Loucy (cell line): Measurements from ENCODE around the gene GORAB.
A peak's percentile ranks its signal among the peaks of the same experiment; 100 is the strongest.

ENCODE experiments used
- H2AFZ ChIP-seq: fragments of 200-600 bp; sonication (generic); 2 replicates; pipeline ENCODE4 v1.6.0; 2016; ENCODE audit warnings: antibody characterized with exemption, mild to moderate bottlenecking, low read length, moderate library complexity
- H3F3A ChIP-seq: fragments of 200-600 bp; 2 replicates; pipeline ENCODE4 v1.6.0; 2016; ENCODE audit warnings: antibody characterized with exemption, low read depth, mild to moderate bottlenecking
- H3K27me3 ChIP-seq: fragments of 200-600 bp; sonication (generic); 2 replicates; pipeline ENCODE4 v1.6.1; 2014; ENCODE audit warnings: low read length, mild to moderate bottlenecking; ENCODE audit not compliant: insufficient read depth, poor library complexity, severe bottlenecking
- H3K36me3 ChIP-seq: fragments of 200-600 bp; sonication (generic); 2 replicates; pipeline ENCODE4 v1.6.1; 2016; ENCODE audit warnings: low read length; ENCODE audit not compliant: insufficient read depth
- H3K4me1 ChIP-seq: fragments of 200-600 bp; sonication (generic); 2 replicates; pipeline ENCODE4 v1.5.1; 2014; ENCODE audit warnings: low read length, mild to moderate bottlenecking; ENCODE audit not compliant: insufficient read depth, poor library complexity, severe bottlenecking
- H3K4me2 ChIP-seq: fragments of 200-600 bp; sonication (generic); 2 replicates; pipeline ENCODE4 v1.6.0; 2014; ENCODE audit warnings: antibody characterized with exemption, low read length, low read depth, mild to moderate bottlenecking; ENCODE audit not compliant: poor library complexity, severe bottlenecking
- H3K4me3 ChIP-seq: fragments of 200-600 bp; sonication (generic); 2 replicates; pipeline ENCODE4 v1.5.1; 2014; ENCODE audit warnings: low read length, mild to moderate bottlenecking, mixed read lengths; ENCODE audit not compliant: poor library complexity, severe bottlenecking
- H3K79me2 ChIP-seq: fragments of 200-600 bp; sonication (generic); 2 replicates; pipeline ENCODE4 v1.6.1; 2014; ENCODE audit warnings: low read length; ENCODE audit not compliant: insufficient read depth
- H3K9ac ChIP-seq: fragments of 200-600 bp; sonication (generic); 2 replicates; pipeline ENCODE4 v1.6.0; 2014; ENCODE audit warnings: mild to moderate bottlenecking, low read depth, low read length, moderate library complexity; ENCODE audit not compliant: poor library complexity, severe bottlenecking
- H3K9me2 ChIP-seq: fragments of 200-600 bp; sonication (generic); replicated peaks from 2 replicates; pipeline ENCODE4 v1.6.1; 2016; ENCODE audit warnings: low read depth, low read length, mixed read lengths
- H3K9me3 ChIP-seq: fragments of 200-600 bp; sonication (generic); 2 replicates; pipeline ENCODE4 v1.6.1; 2014; ENCODE audit warnings: mild to moderate bottlenecking, antibody characterized with exemption, low read length, low read depth; ENCODE audit not compliant: insufficient read depth
- H4K20me1 ChIP-seq: fragments of 200-600 bp; sonication (generic); 2 replicates; pipeline ENCODE4 v1.6.0; 2014; ENCODE audit warnings: antibody characterized with exemption, low read length, mild to moderate bottlenecking; ENCODE audit not compliant: insufficient read depth, poor library complexity, severe bottlenecking
- EZH2phosphoT487 ChIP-seq: fragments of 200-600 bp; IDR thresholded peaks from 2 replicates; pipeline ENCODE4 v1.6.1; 2018; ENCODE audit warnings: antibody characterized with exemption, mild to moderate bottlenecking, moderate library complexity, borderline replicate concordance
- TF ChIP-seq, protein P1 (sequence below): fragments of 200-600 bp; sonication (generic); conservative IDR thresholded peaks from 2 replicates; pipeline ENCODE4 v1.5.1; 2014; ENCODE audit warnings: mild to moderate bottlenecking, antibody characterized with exemption, low read length

The GORAB gene

DNA sequence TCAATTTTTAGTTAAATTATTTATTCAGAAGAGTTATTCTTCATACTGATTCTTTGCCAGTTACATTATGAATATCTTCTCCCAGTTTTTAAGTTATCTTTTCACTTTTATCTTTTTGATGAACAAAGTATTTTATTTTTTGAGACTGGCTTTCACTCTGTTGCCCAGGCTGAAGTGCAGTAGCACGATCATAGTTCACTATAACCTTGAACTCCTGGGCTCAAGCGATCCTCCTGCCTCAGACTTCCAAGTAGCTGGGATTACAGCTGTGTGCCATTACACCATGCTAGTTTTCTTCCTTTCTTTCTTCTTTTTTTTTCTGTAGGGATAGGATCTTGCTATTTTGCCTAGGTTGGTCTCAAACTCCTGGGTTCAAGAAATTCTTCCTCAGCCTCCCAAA lies 3.5 kb downstream of the GORAB start:
- Histone ChIP-seq H3K9me3 (no peaks in the 10 kb centered on the region), H3K4me3 (no peak overlapping the region), H3K36me3 (peaks cover 14% of the 10 kb centered on the region; the same call in 1 of the 2 replicates), H3K4me1 (peaks cover 44% of the 10 kb centered on the region), H2AFZ (no peak overlapping the region), H3K9me2 (no peaks in the 10 kb centered on the region), H3K9ac (no peak overlapping the region), H3K79me2 (peaks cover 60% of the 10 kb centered on the region), H3F3A (no peaks in the 10 kb centered on the region), H4K20me1 (peaks cover 20% of the 10 kb centered on the region), H3K27me3 (no peaks in the 10 kb centered on the region), H3K4me2 (peak overlapping the region; percentile 92)
- TF ChIP-seq, protein P1, sequence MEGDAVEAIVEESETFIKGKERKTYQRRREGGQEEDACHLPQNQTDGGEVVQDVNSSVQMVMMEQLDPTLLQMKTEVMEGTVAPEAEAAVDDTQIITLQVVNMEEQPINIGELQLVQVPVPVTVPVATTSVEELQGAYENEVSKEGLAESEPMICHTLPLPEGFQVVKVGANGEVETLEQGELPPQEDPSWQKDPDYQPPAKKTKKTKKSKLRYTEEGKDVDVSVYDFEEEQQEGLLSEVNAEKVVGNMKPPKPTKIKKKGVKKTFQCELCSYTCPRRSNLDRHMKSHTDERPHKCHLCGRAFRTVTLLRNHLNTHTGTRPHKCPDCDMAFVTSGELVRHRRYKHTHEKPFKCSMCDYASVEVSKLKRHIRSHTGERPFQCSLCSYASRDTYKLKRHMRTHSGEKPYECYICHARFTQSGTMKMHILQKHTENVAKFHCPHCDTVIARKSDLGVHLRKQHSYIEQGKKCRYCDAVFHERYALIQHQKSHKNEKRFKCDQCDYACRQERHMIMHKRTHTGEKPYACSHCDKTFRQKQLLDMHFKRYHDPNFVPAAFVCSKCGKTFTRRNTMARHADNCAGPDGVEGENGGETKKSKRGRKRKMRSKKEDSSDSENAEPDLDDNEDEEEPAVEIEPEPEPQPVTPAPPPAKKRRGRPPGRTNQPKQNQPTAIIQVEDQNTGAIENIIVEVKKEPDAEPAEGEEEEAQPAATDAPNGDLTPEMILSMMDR, result no peak
- TF ChIP-seq EZH2phosphoT487, result no peak

DNA sequence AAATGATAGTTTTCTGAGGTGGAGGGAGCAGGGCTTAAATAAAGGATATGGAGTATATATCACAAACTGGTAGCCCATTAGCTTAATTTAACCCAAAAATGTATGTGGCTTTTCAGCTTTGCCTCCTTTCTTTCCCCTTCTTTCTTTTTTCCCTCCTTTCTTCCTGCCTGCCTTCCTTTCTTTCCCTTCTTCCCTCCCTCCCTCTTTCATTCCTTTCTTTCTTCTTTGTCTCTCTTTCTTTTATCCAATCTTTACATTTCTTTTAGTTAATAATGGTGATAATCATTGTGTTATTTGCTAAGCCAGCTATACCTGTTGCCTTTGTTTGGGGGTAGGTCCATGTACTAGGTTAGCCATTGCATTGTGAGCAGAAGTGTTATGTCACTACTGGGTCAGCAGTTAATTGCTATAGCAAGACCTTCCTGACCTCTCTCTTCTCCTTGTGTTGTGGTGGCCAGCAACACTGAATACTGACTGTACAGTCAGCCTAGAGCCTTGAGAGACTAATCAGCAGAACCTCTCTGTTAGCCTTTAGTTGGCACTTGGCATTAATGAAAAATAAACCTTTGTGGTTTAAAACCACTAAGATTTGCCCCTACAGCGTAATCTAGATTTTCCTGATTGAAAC lies 5.1 kb downstream of the GORAB start:
- no peak overlapping the region for H3K4me3 ChIP-seq
- no peak for TF ChIP-seq EZH2phosphoT487
- TF ChIP-seq, protein P1, result no peak
- no peaks in the 10 kb centered on the region for H3K9me2 ChIP-seq
- H2AFZ ChIP-seq, result no peak overlapping the region
- H3K79me2 ChIP-seq, result peaks cover 57% of the 10 kb centered on the region
- no peaks in the 10 kb centered on the region for H3F3A ChIP-seq
- peaks cover 20% of the 10 kb centered on the region for H4K20me1 ChIP-seq
- no peaks in the 10 kb centered on the region for H3K27me3 ChIP-seq
- H3K4me1 ChIP-seq, result peaks cover 39% of the 10 kb centered on the region
- H3K9me3 ChIP-seq, result no peaks in the 10 kb centered on the region
- H3K9ac ChIP-seq, result no peak overlapping the region
- peaks cover 19% of the 10 kb centered on the region; the same call in 1 of the 2 replicates for H3K36me3 ChIP-seq
- peak overlapping the region; percentile 44 for H3K4me2 ChIP-seq

DNA sequence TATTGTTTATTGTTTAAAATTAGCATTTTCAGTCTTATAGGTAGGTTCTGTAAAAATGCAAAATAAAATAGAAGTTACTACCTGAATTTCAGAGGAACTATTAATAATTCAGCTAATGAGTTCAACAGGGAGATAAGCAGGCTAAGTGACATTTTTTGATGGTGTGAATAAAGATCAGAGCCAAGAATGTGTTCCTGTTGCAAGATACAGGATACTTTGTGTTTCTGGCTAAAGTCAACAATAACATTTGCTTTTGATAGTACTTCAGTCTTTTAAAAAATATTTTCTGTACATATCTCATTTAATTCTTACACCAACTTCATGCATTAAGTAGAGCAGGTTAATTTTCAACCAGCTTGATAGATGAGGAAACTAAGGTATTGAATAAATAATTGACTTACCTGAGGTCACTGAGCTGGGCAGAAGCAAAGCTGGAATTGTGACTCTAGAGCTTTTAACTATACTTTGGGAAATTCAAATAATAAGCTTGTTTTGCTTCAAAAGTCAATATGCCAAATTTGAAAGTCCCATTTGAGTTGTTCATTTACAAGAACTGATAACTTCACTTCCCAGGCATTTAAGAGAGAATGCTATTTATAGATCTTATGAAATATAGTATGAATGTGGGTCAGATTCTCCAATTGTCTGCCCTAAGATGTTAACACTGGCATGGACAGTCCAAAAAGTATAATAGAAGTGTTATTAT lies 6.0 kb downstream of the GORAB start:
- Histone ChIP-seq H3K4me1 (peaks cover 35% of the 10 kb centered on the region), H3K4me2 (peak overlapping the region; percentile 44)

More for the DNA sequence above, 6.0 kb downstream of the GORAB start:
- peaks cover 48% of the 10 kb centered on the region for H3K79me2 ChIP-seq
- no peaks in the 10 kb centered on the region for H3K9me3 ChIP-seq
- no peak overlapping the region for H3K4me3 ChIP-seq
- H3K9ac ChIP-seq, result no peak overlapping the region
- no peak for TF ChIP-seq EZH2phosphoT487
- TF ChIP-seq, protein P1, result no peak
- H3K36me3 ChIP-seq, result peaks cover 28% of the 10 kb centered on the region; the same call in 1 of the 2 replicates
- H2AFZ ChIP-seq, result no peak overlapping the region
- no peaks in the 10 kb centered on the region for H3K27me3 ChIP-seq
- H4K20me1 ChIP-seq, result peaks cover 16% of the 10 kb centered on the region
- H3F3A ChIP-seq, result no peaks in the 10 kb centered on the region
- H3K9me2 ChIP-seq, result no peaks in the 10 kb centered on the region
